Measurements from ENCODE around the gene ADAM12. TPM values are rescaled to one million over a fixed set of nuclear protein-coding genes. Genes with fewer than 3 reads are reported as not detected.

Gene ADAM12
- total and polyA plus RNA-seq, 2 of the 13 experiments (the other 11 are each of a cell fraction or from before 2014, with no cell fraction given), result not detected

DNA sequence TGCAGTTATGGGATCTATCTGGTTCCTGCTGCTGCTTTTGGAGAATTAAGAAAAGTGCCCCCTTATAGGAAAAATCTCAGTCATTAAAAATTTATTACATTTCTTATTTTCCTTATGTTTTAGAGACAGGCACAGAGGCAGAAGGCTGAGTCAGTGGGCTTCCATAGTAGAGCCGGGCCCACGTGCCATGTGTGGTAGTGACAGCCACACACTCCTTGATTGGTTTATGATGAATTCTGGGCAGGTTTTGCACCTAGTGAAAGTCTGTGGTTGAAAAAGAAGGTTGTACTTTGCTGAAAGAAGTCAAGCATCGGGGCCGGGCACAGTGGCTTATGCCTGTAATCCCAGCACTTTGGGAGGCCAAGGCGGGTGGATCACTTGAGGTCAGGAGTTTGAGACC lies 382.0 kb downstream of the ADAM12 start:
- ATAC-seq (no peak), FAIRE-seq (no peak), DNase-seq (ENCODE audit: low spot score) (no peak)
- no peaks in the 10 kb centered on the region for H3K79me2 ChIP-seq (ENCODE audit: insufficient read depth, low read length)
- 26% methylated on average over 5 of the region's 5 CpGs for WGBS (ENCODE audit: low lambda C conversion rate)
- POLR2A ChIA-PET, result no interaction called here
- H3K9me3 ChIP-seq (ENCODE audit: low read length), result no peaks in the 10 kb centered on the region
- H3K4me3 ChIP-seq (replicated peaks in 1 of 3; ENCODE audit: insufficient read depth in 1 of 3, low read depth in 2 of 3, low read length in 3 of 3), result no peak overlapping the region
- no peaks in the 10 kb centered on the region for H3K4me1 ChIP-seq (ENCODE audit: insufficient read depth, low read length)
- peaks cover 0 to 18% of the 10 kb centered on the region in 2 experiments; a peak in 3 of 5 replicates for H3K27me3 ChIP-seq (ENCODE audit: control insufficient read depth in 1 of 2, insufficient read depth in 2 of 2, low read length in 2 of 2)
- H3K36me3 ChIP-seq (replicated peaks in 1 of 2; ENCODE audit: control insufficient read depth in 1 of 2, insufficient read depth in 2 of 2, low read length in 2 of 2), result no peaks in the 10 kb centered on the region
- H3K27ac ChIP-seq (ENCODE audit: extremely low read length, insufficient read depth, low read length), result no peak overlapping the region
- H2AFZ ChIP-seq (ENCODE audit: low read length), result no peak overlapping the region
- in situ Hi-C loops (cut with HindIII; ENCODE audit: extremely low pct_ligation_motif_present, low pct_unique_long_range_greater_than_20kb) (no loop called here), intact Hi-C loops (cut with micrococcal nuclease; ENCODE audit: unreplicated experiment) (no loop called here)
- H3K4me2 ChIP-seq (ENCODE audit: low read depth, low read length), result no peak overlapping the region
- no peak overlapping the region for H3K9ac ChIP-seq (ENCODE audit: insufficient read depth, low read depth, low read length)
- H4K20me1 ChIP-seq (ENCODE audit: insufficient read depth, low read length), result no peaks in the 10 kb centered on the region
- CTCF ChIA-PET (ENCODE audit: low intra/inter-chr PET ratio, low total read pairs), result no interaction called here
- BruUV-seq (replicated peaks), result no TSS peak
- TF ChIP-seq ZNF792 (CRISPR knock-in tag; IDR thresholded peaks at IDR 0.05) (no peak), MEIS2 (CRISPR knock-in tag; IDR thresholded peaks at IDR 0.05) (no peak), STAG1 (CRISPR knock-in tag; IDR thresholded peaks at IDR 0.05) (no peak)

DNA sequence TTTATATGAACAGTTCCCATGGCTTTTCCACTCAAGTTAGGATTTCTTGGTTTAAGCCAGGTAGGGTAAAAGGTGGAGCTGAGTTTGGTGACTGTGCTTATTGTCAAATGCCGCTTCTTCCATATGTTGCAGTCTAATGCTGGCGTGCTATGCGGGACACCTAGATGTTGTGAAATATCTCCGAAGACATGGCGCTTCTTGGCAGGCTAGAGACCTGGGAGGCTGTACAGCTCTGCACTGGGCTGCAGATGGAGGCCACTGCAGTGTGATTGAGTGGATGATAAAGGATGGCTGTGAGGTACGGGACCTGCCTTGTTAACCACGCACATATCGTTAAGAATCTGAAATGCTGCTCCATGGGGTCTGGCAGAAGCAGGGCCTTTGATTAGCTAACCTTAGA lies 383.5 kb downstream of the ADAM12 start:
- H3K4me2 ChIP-seq (ENCODE audit: low read depth, low read length), result no peak overlapping the region
- ChIA-PET CTCF (ENCODE audit: low intra/inter-chr PET ratio, low total read pairs) (no interaction called here), POLR2A (no interaction called here)
- no TSS peak for BruUV-seq (replicated peaks)
- in situ Hi-C loops (cut with HindIII; ENCODE audit: extremely low pct_ligation_motif_present, low pct_unique_long_range_greater_than_20kb) (no loop called here), intact Hi-C loops (cut with micrococcal nuclease; ENCODE audit: unreplicated experiment) (no loop called here)
- no peaks in the 10 kb centered on the region for H3K9me3 ChIP-seq (ENCODE audit: low read length)
- 39% methylated on average over 6 of the region's 8 CpGs for WGBS (ENCODE audit: low lambda C conversion rate)
- no peaks in the 10 kb centered on the region for H4K20me1 ChIP-seq (ENCODE audit: insufficient read depth, low read length)
- FAIRE-seq (no peak), DNase-seq (ENCODE audit: low spot score) (no peak), ATAC-seq (no peak)
- no peak overlapping the region for H2AFZ ChIP-seq (ENCODE audit: low read length)
- H3K4me3 ChIP-seq (replicated peaks in 1 of 3; ENCODE audit: insufficient read depth in 1 of 3, low read depth in 2 of 3, low read length in 3 of 3), result no peak overlapping the region
- TF ChIP-seq CEBPB (IDR thresholded peaks at IDR 0.05; ENCODE audit: borderline replicate concordance, low read depth, low read length) (0 out of 2 replicates have a peak, but pooled peaks have one; percentile 14), PCBP2 (optimal IDR thresholded peaks at IDR 0.05; ENCODE audit: low read depth, low read length, poor library complexity, severe bottlenecking) (no peak)
- H3K27ac ChIP-seq (ENCODE audit: extremely low read length, insufficient read depth, low read length), result no peak overlapping the region
- H3K9ac ChIP-seq (ENCODE audit: insufficient read depth, low read depth, low read length), result no peak overlapping the region
- no peaks in the 10 kb centered on the region for H3K79me2 ChIP-seq (ENCODE audit: insufficient read depth, low read length)
- peaks cover 0 to 15% of the 10 kb centered on the region in 2 experiments; a peak in 3 of 5 replicates for H3K27me3 ChIP-seq (ENCODE audit: control insufficient read depth in 1 of 2, insufficient read depth in 2 of 2, low read length in 2 of 2)
- no peaks in the 10 kb centered on the region for H3K4me1 ChIP-seq (ENCODE audit: insufficient read depth, low read length)
- H3K36me3 ChIP-seq (replicated peaks in 1 of 2; ENCODE audit: control insufficient read depth in 1 of 2, insufficient read depth in 2 of 2, low read length in 2 of 2), result no peaks in the 10 kb centered on the region
